K562 (cell line): ENCODE measurements around the gene PHPT1. TPM values are rescaled to one million over a fixed set of nuclear protein-coding genes. Genes with fewer than 3 reads are reported as not detected.

ENCODE experiments used
- CLOCK ChIP-seq: fragments of 250-450 bp; sonication (Bioruptor Pico); IDR thresholded peaks from 2 replicates; pipeline ENCODE4 v1.4.0; 2020; ENCODE audit warnings: mild to moderate bottlenecking, moderate library complexity, borderline replicate concordance
- CTCFL ChIP-seq: IDR thresholded peaks from 2 replicates; pipeline ENCODE4 v1.6.1; 2011; ENCODE audit warnings: borderline replicate concordance, low read depth, mild to moderate bottlenecking, moderate library complexity, low read length; ENCODE audit not compliant: insufficient read depth, poor library complexity, severe bottlenecking
- DEAF1 ChIP-seq: fragments of 450-650 bp; formaldehyde crosslinking; IDR thresholded peaks from 2 replicates; pipeline ENCODE4 v1.4.0; 2020; ENCODE audit warnings: mild to moderate bottlenecking, moderate library complexity
- HES1 ChIP-seq: fragments of 450-650 bp; IDR thresholded peaks from 2 replicates; pipeline ENCODE4 v1.6.1; 2016; ENCODE audit warnings: low read depth, mild to moderate bottlenecking, moderate library complexity
- HLTF ChIP-seq: fragments of 450-650 bp; IDR thresholded peaks from 2 replicates; pipeline ENCODE4 v1.6.1; 2016
- KAT2B ChIP-seq: IDR thresholded peaks from one replicate; pipeline ENCODE4 v1.6.1; 2012; ENCODE audit warnings: low read depth, mild to moderate bottlenecking, control low read depth, inconsistent platforms, low read length, moderate library complexity
- MITF ChIP-seq: IDR thresholded peaks from 2 replicates; pipeline ENCODE4 v1.6.1; 2014; ENCODE audit warnings: antibody characterized with exemption
- MLX ChIP-seq, 2 experiments: fragments of 450-650 bp in 1 of 2; sonication (generic) in 1 of 2; formaldehyde crosslinking; conservative IDR thresholded peaks; 2 replicates each; pipeline versions ENCODE4 v1.4.0 to v1.8.1; 2020 to 2022; ENCODE audit warnings: mild to moderate bottlenecking in 1 of 2, missing genetic modification reagents in 1 of 2
- NFRKB ChIP-seq: fragments of 450-650 bp; IDR thresholded peaks from 2 replicates; pipeline ENCODE4 v1.6.1; 2016; ENCODE audit warnings: low read depth
- PHB2 ChIP-seq: fragments of 450-650 bp; IDR thresholded peaks from 2 replicates; pipeline ENCODE4 v1.6.1; 2017; ENCODE audit warnings: low read depth
- RNF2 ChIP-seq: sonication (generic); IDR thresholded peaks from 2 replicates; pipeline ENCODE4 v1.6.1; 2016
- THRA ChIP-seq: fragments of 450-650 bp; IDR thresholded peaks from 2 replicates; pipeline ENCODE4 v1.6.1; 2017; ENCODE audit warnings: mild to moderate bottlenecking, moderate library complexity
- ZFP36 ChIP-seq: fragments of 150-350 bp; IDR thresholded peaks from 2 replicates; pipeline ENCODE4 v1.6.1; 2018; ENCODE audit warnings: low read length, low read depth; ENCODE audit not compliant: partially characterized antibody
- ZKSCAN8 ChIP-seq: fragments of 200-800 bp; sonication (Bioruptor generic); IDR thresholded peaks from 2 replicates; pipeline ENCODE4 v1.6.1; 2016; ENCODE audit warnings: missing genetic modification characterization, missing compliant biosample characterization
- ZNF175 ChIP-seq: fragments of 200-800 bp; sonication (Bioruptor generic); IDR thresholded peaks from 2 replicates; pipeline ENCODE4 v1.6.1; 2016; ENCODE audit warnings: low read depth, mild to moderate bottlenecking, missing genetic modification characterization, missing compliant biosample characterization
- polyA plus RNA-seq, 8 experiments: library from polyadenylated mRNA; depleted of rRNA in 4 of 8; stranded (reverse) in 5 of 8; unstranded in 3 of 8; fragments of >200 nt; fragmentation: Nextera tagmentation in 2 of 8; fragmentation: Illumina TruSeq in 1 of 8; extraction: Ambion mirVana in 2 of 8; extraction: Trizol in 1 of 8; gene quantifications; 2 replicates each; pipeline versions ENCODE4 v1.2.1 to v1.2.3, GENCODE V29; 2011 to 2014; ENCODE audit warnings: inconsistent platforms in 1 of 8, missing spikeins in 1 of 8
- total RNA-seq, 7 experiments: library from RNA; depleted of rRNA in 6 of 7; stranded (reverse); fragments of >200 nt in 6 of 7; fragmentation: Illumina TruSeq in 2 of 7; extraction: Trizol in 2 of 7; gene quantifications; 2 replicates each; pipeline versions ENCODE4 v1.2.1 to v1.2.3, GENCODE V29; 2011 to 2021; ENCODE audit warnings: low replicate concordance in 1 of 7

Gene PHPT1
- total and polyA plus RNA-seq, 9 of the 15 experiments (the other 6 are each of a cell fraction or from before 2014, with no cell fraction given): 20.9 to 166 (median 129) TPM

- TF ChIP-seq CTCFL: no peak
- no peak for TF ChIP-seq ZFP36
- TF ChIP-seq CLOCK (CRISPR knock-in tag): no peak
- no peak for TF ChIP-seq NFRKB
- no peak for TF ChIP-seq HES1
- TF ChIP-seq KAT2B: no peak
- no peak for TF ChIP-seq HLTF
- no peak for TF ChIP-seq RNF2
- TF ChIP-seq MLX (CRISPR knock-in tag; conservative IDR thresholded peaks at IDR 0.05): no peak
- TF ChIP-seq THRA: no peak
- TF ChIP-seq PHB2: no peak
- TF ChIP-seq DEAF1: no peak
- TF ChIP-seq MITF: no peak
- no peak for TF ChIP-seq ZKSCAN8 (CRISPR knock-in tag)
- TF ChIP-seq ZNF175: no peak
Measured at GRCh38 chr9:136882109-136882946, 33.1 kb downstream of the PHPT1 start (continued).
